Activated CD4-positive, alpha-beta T cell treated with anti-CD3 and anti-CD28 coated beads for 1 hour (primary cell): ENCODE results near the gene EMP1.
"Not testable (repeated sequence)": the region's sequence is repeated elsewhere in the genome, so short reads cannot be mapped to it uniquely, and the experiment has no call there.

Experiments
- DNase-seq: peaks from one replicate; pipeline ENCODE4 v3.0.0-alpha.2; 2020

Gene EMP1

DNA sequence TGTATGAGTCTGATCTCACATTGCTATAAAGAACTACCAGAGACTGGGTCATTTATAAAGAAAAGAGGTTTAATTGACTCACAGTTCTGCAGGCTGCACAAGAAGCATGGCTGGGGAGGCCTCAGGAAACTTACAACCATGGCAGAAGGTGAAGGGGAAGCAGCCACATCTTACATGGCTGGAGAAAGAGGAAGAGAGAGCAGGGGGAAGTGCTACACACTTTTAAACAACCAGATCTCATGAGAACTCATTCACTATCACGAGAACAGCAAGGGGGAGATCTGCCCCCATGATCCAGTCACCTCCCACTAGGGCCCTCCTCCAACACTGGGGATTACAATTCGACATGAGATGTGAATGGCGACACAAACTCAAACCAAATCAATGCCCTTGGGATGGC is 71.3 kb downstream of the EMP1 start:
- not testable (repeated sequence) for DNase-seq

DNA sequence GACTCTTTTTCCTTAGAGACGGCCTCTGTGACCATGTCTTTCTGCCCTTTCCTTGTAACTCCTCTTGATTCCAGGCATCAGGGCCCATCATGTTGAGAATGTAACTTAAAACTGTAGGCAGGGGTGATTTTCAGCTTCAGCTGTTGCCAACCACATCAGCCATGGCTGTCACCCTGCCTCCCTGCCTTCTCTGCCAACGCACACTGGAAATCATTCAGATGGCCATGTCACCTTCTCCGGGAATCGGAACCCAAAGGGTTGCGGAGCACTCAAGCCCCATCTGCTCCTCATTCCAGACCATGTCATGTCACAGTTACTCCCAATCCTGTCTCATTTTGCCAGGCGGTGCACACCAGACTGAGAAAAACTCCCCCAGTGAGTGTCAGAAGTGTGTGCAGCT is 72.1 kb downstream of the EMP1 start:
- DNase-seq, result no peak
